Esophagus muscularis mucosa (tissue), 4 donors: ENCODE results near the gene HNRNPL. TPM values are rescaled to one million over a fixed set of nuclear protein-coding genes. Genes with fewer than 3 reads are reported as not detected.

ENCODE experiments used
- DNase-seq: peaks from one replicate; pipeline ENCODE4 v3.0.0-alpha.2; 2017; ENCODE audit errors: extremely low spot score
- H3K27ac ChIP-seq, 4 donors: fragments of 200-600 bp; sonication (generic); replicated peaks in 1 of 4; 1 replicate in 3 of 4; 2 replicates in 1 of 4; pipeline ENCODE4 v1.5.1; 2016 to 2019; ENCODE audit warnings: mild to moderate bottlenecking in 1 of 4
- H3K27me3 ChIP-seq, 4 donors: fragments of 200-600 bp; sonication (generic); one replicate each; pipeline versions ENCODE4 v1.5.1 to v1.6.0; 2016 to 2019
- H3K36me3 ChIP-seq, 4 donors: fragments of 200-600 bp; sonication (generic); one replicate each; pipeline ENCODE4 v1.5.1; 2016 to 2019
- H3K4me1 ChIP-seq, 4 donors: fragments of 200-600 bp; sonication (generic); one replicate each; pipeline ENCODE4 v1.5.1; 2016 to 2019
- H3K4me3 ChIP-seq, 4 donors: fragments of 200-600 bp; sonication (generic); 1 replicate in 2 of 4; 2 replicates in 2 of 4; pipeline ENCODE4 v1.5.1; 2016 to 2019; ENCODE audit warnings: mild to moderate bottlenecking in 4 of 4, moderate library complexity in 1 of 4
- H3K9me3 ChIP-seq, 4 donors: fragments of 200-600 bp; sonication (generic); 1 replicate in 3 of 4; 2 replicates in 1 of 4; pipeline ENCODE4 v1.5.1; 2016 to 2019
- CTCF ChIP-seq, 3 experiments: fragments of 200-600 bp in 2 of 3; fragments of 450-650 bp in 1 of 3; sonication (generic) in 2 of 3; IDR thresholded peaks; one replicate each; pipeline ENCODE4 v1.5.1; 2017 to 2019; ENCODE audit warnings: antibody characterized with exemption in 3 of 3, mild to moderate bottlenecking in 2 of 3, moderate library complexity in 1 of 3
- EP300 ChIP-seq: sonication (generic); formaldehyde crosslinking; IDR thresholded peaks from one replicate; pipeline ENCODE4 v1.6.1; 2017; ENCODE audit warnings: antibody characterized with exemption
- POLR2A ChIP-seq: fragments of 450-650 bp; IDR thresholded peaks from one replicate; pipeline ENCODE4 v1.6.1; 2017; ENCODE audit warnings: antibody characterized with exemption, moderate library complexity, mild to moderate bottlenecking, low read depth
- POLR2AphosphoS5 ChIP-seq, 2 donors: sonication (generic); formaldehyde crosslinking; IDR thresholded peaks; one replicate each; pipeline ENCODE4 v1.6.1; 2017; ENCODE audit warnings: antibody characterized with exemption in 2 of 2
- WGBS: methylation state at CpG from one replicate; pipeline ENCODE4 v1.1.5; 2018; 5-methylcytosine and 5-hydroxymethylcytosine counted together
- intact Hi-C: fragments of 100-400 bp; cut with DNase I; formaldehyde crosslinking; loops from one replicate; pipeline ENCODE4 v1.15.1; 2023
- small RNA-seq, 3 donors: library from RNA; depleted of rRNA; stranded (forward); fragments of <200 nt; gene quantifications; one replicate each; pipeline ENCODE3, GENCODE V24; 2016
- total RNA-seq, 4 donors: library from RNA; depleted of rRNA; stranded (reverse); fragments of >200 nt; gene quantifications; one replicate each; pipeline versions ENCODE4 v1.1.0 to v1.2.1, GENCODE V29; 2016

The HNRNPL gene
- total RNA-seq, 4 donors from 2014 or later = 126 to 202 (median 180) TPM

- intact Hi-C loops = no loop called here
- H3K27ac ChIP-seq = no peak within 1 kb of the TSS
- H3K4me3 ChIP-seq = no peak within 1 kb of the TSS
- no peaks in the 10 kb centered on the region for H3K9me3 ChIP-seq
- no peak for TF ChIP-seq POLR2A
- no peak for TF ChIP-seq CTCF (IDR thresholded peaks at IDR 0.05)
- no peak for TF ChIP-seq POLR2AphosphoS5 (IDR thresholded peaks at IDR 0.05)
- no peak for TF ChIP-seq EP300
- 78% methylated on average over 7 of the region's 17 CpGs for WGBS
- no peaks in the 10 kb centered on the region for H3K27me3 ChIP-seq
- H3K36me3 ChIP-seq = no peaks in the 10 kb centered on the region
- no peak for DNase-seq
- H3K4me1 ChIP-seq = peaks cover 5 to 9% (median 6%) of the 10 kb centered on the region in 4 donors
Observed at GRCh38 chr19:38788478-38789243, 61.1 kb downstream of the HNRNPL start, which contains the start of gene LGALS7B. Gene LGALS7B (plus strand): TSS chr19:38789200. CDS start chr19:38789227, 27 bp downstream.

GRCh38 chr19:38786572-38787265, 63.1 kb downstream of the HNRNPL start:
- no peak overlapping the region for H3K27ac ChIP-seq
- DNase-seq = no peak
- no peak for TF ChIP-seq POLR2AphosphoS5 (IDR thresholded peaks at IDR 0.05)
- TF ChIP-seq CTCF (IDR thresholded peaks at IDR 0.05) = no peak
- no peak for TF ChIP-seq EP300
- TF ChIP-seq POLR2A = no peak
- H3K4me1 ChIP-seq = no peaks in the 10 kb centered on the region
- peaks cover 0 to 5% (median 0%) of the 10 kb centered on the region in 4 donors for H3K27me3 ChIP-seq
- WGBS = 73% methylated on average over 9 of the region's 11 CpGs
- no peaks in the 10 kb centered on the region for H3K9me3 ChIP-seq
- no peak overlapping the region for H3K4me3 ChIP-seq
- intact Hi-C loops = no loop called here
- no peaks in the 10 kb centered on the region for H3K36me3 ChIP-seq

Small RNA genes within 50 kb of the gene (small RNA-seq; reads per million reads assigned to genes)
- gene RNU6-140P = 0 reads per million in 3 donors

Other genes with a start within 250 kb of the HNRNPL start
- gene MAP4K1, start 232.0 kb downstream of the HNRNPL start, total RNA-seq = 1 to 10 TPM; 1.2 to 4.5 (median 3.1) TPM
- gene EIF3K, start 230.8 kb downstream of the HNRNPL start, total RNA-seq = 100 to 1,000 TPM; 333 to 570 (median 446) TPM
- gene ACTN4, start 202.3 kb downstream of the HNRNPL start, total RNA-seq = 100 to 1,000 TPM; 416 to 816 (median 598) TPM
- gene CAPN12, start 105.5 kb downstream of the HNRNPL start, total RNA-seq = 1 to 10 TPM in 3 of 4 donors, under 1 TPM in 1; 0.83 to 2.1 (median 1.6) TPM
- not detected for gene LGALS7, start 76.5 kb downstream of the HNRNPL start, total RNA-seq
- gene LGALS7B, start 60.8 kb downstream of the HNRNPL start, total RNA-seq = not detected
- gene LGALS4, start 37.0 kb downstream of the HNRNPL start, total RNA-seq = 1 to 10 TPM in 1 of 4 donors, under 1 TPM in 2, not detected in 1; 0.42 to 2.9 (median 0.50) TPM
- gene ECH1, start 18.2 kb downstream of the HNRNPL start, total RNA-seq = 100 to 1,000 TPM; 117 to 188 (median 155) TPM
- 10 to 100 TPM in 1 of 4 donors, 1 to 10 TPM in 3; 4.6 to 10.4 (median 6.6) TPM for gene RINL, start 28.3 kb upstream of the HNRNPL start, total RNA-seq
- gene SIRT2, start 49.6 kb upstream of the HNRNPL start, total RNA-seq = 100 to 1,000 TPM in 1 of 4 donors, 10 to 100 TPM in 3; 72.7 to 114 (median 95.0) TPM
- gene NFKBIB, start 50.0 kb upstream of the HNRNPL start, total RNA-seq = 10 to 100 TPM; 24.1 to 39.4 (median 35.8) TPM
- under 1 TPM in 1 of 4 donors, not detected in 3; 0.50 TPM for gene CCER2, start 62.2 kb upstream of the HNRNPL start, total RNA-seq
- gene SARS2, start 80.8 kb upstream of the HNRNPL start, total RNA-seq = 10 to 100 TPM in 2 of 4 donors, 1 to 10 TPM in 2; 6.8 to 14.6 (median 9.1) TPM
- gene MRPS12, start 81.0 kb upstream of the HNRNPL start, total RNA-seq = 10 to 100 TPM; 18.0 to 33.2 (median 27.3) TPM
- 10 to 100 TPM; 24.9 to 47.8 (median 34.8) TPM for gene FBXO17, start 125.8 kb upstream of the HNRNPL start, total RNA-seq
- gene FBXO27, start 182.6 kb upstream of the HNRNPL start, total RNA-seq = 10 to 100 TPM in 2 of 4 donors, 1 to 10 TPM in 1, under 1 TPM in 1; 0.83 to 14.1 (median 7.6) TPM
- gene ACP7, start 234.4 kb upstream of the HNRNPL start, total RNA-seq = not detected